Calu3 (cell line): Measurements from ENCODE around the gene RINL. TPM values are rescaled to one million over a fixed set of nuclear protein-coding genes. Genes with fewer than 3 reads are reported as not detected.
"Not testable (repeated sequence)": the region's sequence is repeated elsewhere in the genome, so short reads cannot be mapped to it uniquely, and the experiment has no call there.

Experiments
- BruUV-seq: library from RNA; stranded (reverse); fragments of 400-500 nt; replicated peaks from 2 replicates; lab custom pipeline; 2021; lab: Mats Ljungman, UMichigan
- CTCF ChIA-PET: fragments of 300-600 bp; sonication (Branson Sonifier 250); formaldehyde crosslinking; loops from one replicate; lab custom pipeline; 2022; ENCODE audit warnings: antibody characterized with exemption; lab: Charles Lee
- DNase-seq: peaks from one replicate; pipeline ENCODE4 v3.0.0; 2022
- H3K27ac Mint-ChIP-seq: one replicate; pipeline ENCODE4 v1.8.0; 2022; ENCODE audit warnings: mixed read lengths; ENCODE audit not compliant: unreplicated experiment
- H3K27me3 Mint-ChIP-seq: one replicate; pipeline ENCODE4 v1.8.0; 2022; ENCODE audit warnings: mixed read lengths; ENCODE audit not compliant: unreplicated experiment
- H3K36me3 Mint-ChIP-seq: one replicate; pipeline ENCODE4 v1.8.0; 2022; ENCODE audit warnings: mild to moderate bottlenecking, moderate library complexity, mixed read lengths; ENCODE audit not compliant: insufficient read depth, unreplicated experiment
- H3K4me1 Mint-ChIP-seq: one replicate; pipeline ENCODE4 v1.8.0; 2022; ENCODE audit warnings: mild to moderate bottlenecking, low read depth, mixed read lengths; ENCODE audit not compliant: unreplicated experiment
- H3K4me3 Mint-ChIP-seq: one replicate; pipeline ENCODE4 v1.8.0; 2022; ENCODE audit warnings: mild to moderate bottlenecking, low read depth, moderate library complexity, mixed read lengths; ENCODE audit not compliant: unreplicated experiment
- H3K9me3 Mint-ChIP-seq: one replicate; pipeline ENCODE4 v1.8.0; 2022; ENCODE audit warnings: low read depth, mixed read lengths; ENCODE audit not compliant: unreplicated experiment
- CTCF ChIP-seq: fragments of 200-600 bp; IDR thresholded peaks from one replicate; pipeline ENCODE4 v1.8.0; 2022; ENCODE audit warnings: antibody characterized with exemption; ENCODE audit not compliant: unreplicated experiment
- intact Hi-C: fragments of 100-400 bp; cut with micrococcal nuclease; formaldehyde crosslinking; loops from one replicate; pipeline ENCODE4 v1.10.0; 2022; ENCODE audit not compliant: unreplicated experiment
- total RNA-seq: library from RNA; stranded (reverse); gene quantifications from 2 replicates; pipeline ENCODE4 v1.2.3, GENCODE V29; 2022

Gene RINL
- total RNA-seq, 1 experiment from 2014 or later: 4.1 TPM

- H3K4me1 Mint-ChIP-seq: no peaks in the 10 kb centered on the region
- no peak overlapping the region for H3K27ac Mint-ChIP-seq
- TF ChIP-seq CTCF: no peak
- peaks cover 10% of the 10 kb centered on the region for H3K36me3 Mint-ChIP-seq
- H3K9me3 Mint-ChIP-seq: no peaks in the 10 kb centered on the region
- DNase-seq: no peak
- no peak overlapping the region for H3K4me3 Mint-ChIP-seq
- CTCF ChIA-PET: no interaction called here
- intact Hi-C loops: no loop called here
- BruUV-seq: no TSS peak
- H3K27me3 Mint-ChIP-seq: no peaks in the 10 kb centered on the region
These were observed 12.6 kb upstream of the RINL start for GRCh38 chr19:38890686-38891085.

- no peak for DNase-seq
- intact Hi-C loops: loop anchor here (5.0 kb wide), 1 partner anchor 38 kb away; no protein-coding TSS in a partner anchor
- no peak overlapping the region for H3K27ac Mint-ChIP-seq
- no peak overlapping the region for H3K4me3 Mint-ChIP-seq
- no peaks in the 10 kb centered on the region for H3K9me3 Mint-ChIP-seq
- CTCF ChIA-PET: no interaction called here
- H3K27me3 Mint-ChIP-seq: no peaks in the 10 kb centered on the region
- H3K36me3 Mint-ChIP-seq: peaks cover 9% of the 10 kb centered on the region
- BruUV-seq: no TSS peak
- no peaks in the 10 kb centered on the region for H3K4me1 Mint-ChIP-seq
- no peak for TF ChIP-seq CTCF
These were observed 11.7 kb upstream of the RINL start for GRCh38 chr19:38889803-38890202.

GRCh38 chr19:38888876-38889275, 10.8 kb upstream of the RINL start:
- no peak for TF ChIP-seq CTCF
- CTCF ChIA-PET: interaction anchor here (0.7 to 1.7 kb wide), 3 partner anchors 36 to 486 kb away, joined by 3 to 7 read pairs (median 3); partner anchors contain the start of gene FAM98C
- H3K4me1 Mint-ChIP-seq: no peaks in the 10 kb centered on the region
- peaks cover 3% of the 10 kb centered on the region for H3K36me3 Mint-ChIP-seq
- DNase-seq: no peak
- intact Hi-C loops: loop anchor here (5.0 kb wide), 1 partner anchor 37 kb away; no protein-coding TSS in a partner anchor
- BruUV-seq: no TSS peak
- no peak overlapping the region for H3K27ac Mint-ChIP-seq
- H3K4me3 Mint-ChIP-seq: no peak overlapping the region
- no peaks in the 10 kb centered on the region for H3K9me3 Mint-ChIP-seq
- H3K27me3 Mint-ChIP-seq: no peaks in the 10 kb centered on the region

- intact Hi-C loops: loop anchor here (5.0 kb wide), 1 partner anchor 32 kb away; no protein-coding TSS in a partner anchor
- CTCF ChIA-PET, H3K27me3 Mint-ChIP-seq, BruUV-seq, H3K4me3 Mint-ChIP-seq, H3K4me1 Mint-ChIP-seq, H3K9me3 Mint-ChIP-seq, DNase-seq, H3K27ac Mint-ChIP-seq: not testable (repeated sequence)
- H3K36me3 Mint-ChIP-seq: peaks cover 11% of the 10 kb centered on the region
These were observed 6.6 kb upstream of the RINL start for GRCh38 chr19:38884691-38885090.

DNA sequence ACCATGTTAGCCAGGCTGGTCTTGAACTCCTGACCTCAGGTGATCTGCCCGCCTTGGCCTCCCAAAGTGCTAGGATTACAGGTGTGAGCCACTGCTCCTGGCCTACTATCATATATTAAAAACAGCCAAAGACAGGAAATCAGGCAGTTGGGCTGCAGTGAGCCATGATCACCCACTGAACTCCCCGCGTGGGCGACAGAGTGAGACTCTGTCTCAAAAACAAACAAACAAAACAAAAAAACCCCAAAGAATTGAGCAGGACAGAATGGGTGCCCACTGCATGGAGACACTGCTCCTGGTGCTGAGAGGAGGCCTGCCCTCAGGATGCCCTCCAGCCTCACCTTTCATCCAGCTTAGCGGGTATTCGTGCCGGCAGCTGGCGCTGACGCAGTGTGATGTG, 5.2 kb upstream of the RINL start:
- no TSS peak for BruUV-seq
- no peaks in the 10 kb centered on the region for H3K27me3 Mint-ChIP-seq
- no peak for DNase-seq
- no peak overlapping the region for H3K27ac Mint-ChIP-seq
- no peak overlapping the region for H3K4me3 Mint-ChIP-seq
- H3K36me3 Mint-ChIP-seq: peaks cover 15% of the 10 kb centered on the region
- CTCF ChIA-PET: no interaction called here
- no peaks in the 10 kb centered on the region for H3K9me3 Mint-ChIP-seq
- no peaks in the 10 kb centered on the region for H3K4me1 Mint-ChIP-seq
- intact Hi-C loops: no loop called here
- no peak for TF ChIP-seq CTCF
